ENCODE measurements around the gene C1QTNF5.
A peak's percentile ranks its signal among the peaks of the same experiment; 100 is the strongest.

Gene C1QTNF5

GRCh38 chr11:119357074-119357473 is 16.4 kb upstream of the C1QTNF5 start:
- DNase-seq = no peak

- no peak for DNase-seq
Measured at GRCh38 chr11:119356349-119357031, 15.8 kb upstream of the C1QTNF5 start.

DNA sequence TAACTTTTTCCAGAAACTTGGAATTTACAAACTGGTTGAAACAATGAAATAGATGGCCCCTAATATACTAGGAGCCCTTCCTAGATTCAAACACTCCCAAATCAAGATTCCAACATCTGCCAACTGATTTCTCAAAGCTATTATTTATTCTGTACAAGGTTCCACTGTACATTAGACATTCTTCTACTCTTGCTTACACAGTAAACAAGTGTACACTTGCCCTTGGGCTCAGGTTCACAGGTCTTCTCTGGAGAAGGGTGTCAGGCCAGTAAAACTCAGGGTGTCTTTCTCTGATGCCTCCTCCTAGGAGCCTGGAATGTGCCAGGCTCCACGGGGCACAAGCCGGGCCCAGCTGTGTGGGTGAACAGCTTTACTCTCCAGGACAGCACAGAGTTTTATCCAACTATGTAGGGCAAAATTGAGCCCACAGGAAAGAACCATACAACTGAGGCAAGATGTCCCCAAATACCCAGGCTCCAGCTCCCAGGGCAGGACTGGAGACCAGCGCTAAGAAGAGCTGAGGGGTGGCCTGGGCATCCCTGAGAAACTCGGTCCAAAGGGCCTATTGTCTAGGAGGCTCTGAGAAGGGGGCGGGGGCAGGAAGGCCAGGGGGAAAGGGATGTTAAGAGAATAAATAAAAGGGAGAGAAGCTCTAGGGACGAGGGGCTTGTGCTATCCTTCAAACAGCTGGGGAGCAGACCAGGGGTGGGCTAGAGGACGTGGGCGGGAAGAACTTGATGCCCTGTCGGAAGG is 14.6 kb upstream of the C1QTNF5 start:
- no peak for DNase-seq

DNA sequence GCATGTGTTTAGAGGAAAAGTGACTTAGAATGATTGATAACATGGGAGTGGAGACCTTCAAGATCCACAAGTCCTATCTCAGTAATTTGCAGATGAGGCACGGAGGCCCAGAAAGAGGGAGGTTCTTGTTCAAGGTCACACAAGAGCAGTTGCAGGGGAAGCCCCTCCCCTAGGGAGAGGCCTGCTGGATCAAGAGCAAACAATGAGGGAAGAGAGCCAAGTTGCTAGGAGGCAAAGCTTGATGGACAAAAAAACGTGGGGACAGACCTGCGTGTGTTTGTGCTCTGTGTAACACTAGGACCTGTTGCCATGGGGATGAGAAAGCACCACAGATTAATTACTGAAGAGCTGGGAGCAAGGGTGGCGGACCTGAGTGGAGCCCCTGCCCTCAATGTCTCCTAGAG is 12.2 kb upstream of the C1QTNF5 start:
- DNase-seq = peak; percentile 91

- no peak for DNase-seq
Measured at GRCh38 chr11:119351232-119351631, 10.5 kb upstream of the C1QTNF5 start.

- DNase-seq = no peak
Measured at GRCh38 chr11:119350302-119350701, 9.6 kb upstream of the C1QTNF5 start.

GRCh38 chr11:119347940-119348605 is 7.4 kb upstream of the C1QTNF5 start:
- DNase-seq = peak; percentile 15

GRCh38 chr11:119347242-119347641 is 6.6 kb upstream of the C1QTNF5 start:
- no peak for DNase-seq

DNA sequence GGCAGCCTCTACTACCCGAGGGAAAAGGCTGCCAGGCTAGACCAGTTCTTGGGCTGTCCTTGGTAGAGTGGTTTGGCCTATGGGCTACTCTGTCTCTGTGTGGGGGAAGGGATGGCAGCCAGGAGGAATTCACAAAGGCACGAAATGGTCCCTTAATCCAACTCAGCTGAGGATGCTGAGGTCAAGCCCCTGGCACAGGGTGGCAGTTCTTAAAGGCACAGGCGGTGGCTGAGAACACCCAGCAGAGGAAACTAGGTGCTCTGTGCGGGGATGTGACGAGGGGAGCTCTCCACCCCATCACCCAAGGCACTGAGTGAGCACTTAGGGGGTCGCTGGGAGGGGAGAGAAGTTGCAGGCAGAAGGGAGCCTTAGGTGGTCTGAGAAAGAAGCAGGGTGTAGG is 5.9 kb upstream of the C1QTNF5 start, which contains the start of gene MFRP:
Gene MFRP, minus strand, starts transcription at position 101 of the 400 bp plus-strand sequence. CDS start 192 bp downstream, outside the sequence.
- no peak for DNase-seq

DNA sequence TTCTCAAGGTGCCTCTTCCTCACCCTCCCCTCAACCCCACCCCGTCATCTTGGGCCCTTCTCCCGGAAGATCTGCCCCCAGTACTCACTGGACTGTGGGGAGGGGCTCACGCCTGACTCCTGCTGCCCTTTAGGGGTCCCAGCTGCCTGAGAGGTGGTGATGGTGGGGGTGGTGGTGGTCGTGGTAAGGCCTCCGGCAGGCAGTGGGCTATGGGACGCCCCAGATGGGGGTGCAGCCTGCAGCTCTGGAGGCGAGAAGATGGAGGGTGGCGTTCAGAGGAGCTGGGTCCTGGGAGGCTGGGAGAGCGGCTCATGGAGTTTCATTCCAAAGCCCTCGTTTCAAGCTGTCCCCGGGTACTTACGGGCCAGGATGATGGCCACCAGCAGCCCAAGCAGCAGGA is 5.0 kb upstream of the C1QTNF5 start:
- no peak for DNase-seq

GRCh38 chr11:119344291-119345010 is 3.8 kb upstream of the C1QTNF5 start:
- DNase-seq = no peak

- DNase-seq = no peak
Measured at GRCh38 chr11:119343726-119344125, 3.0 kb upstream of the C1QTNF5 start.

DNA sequence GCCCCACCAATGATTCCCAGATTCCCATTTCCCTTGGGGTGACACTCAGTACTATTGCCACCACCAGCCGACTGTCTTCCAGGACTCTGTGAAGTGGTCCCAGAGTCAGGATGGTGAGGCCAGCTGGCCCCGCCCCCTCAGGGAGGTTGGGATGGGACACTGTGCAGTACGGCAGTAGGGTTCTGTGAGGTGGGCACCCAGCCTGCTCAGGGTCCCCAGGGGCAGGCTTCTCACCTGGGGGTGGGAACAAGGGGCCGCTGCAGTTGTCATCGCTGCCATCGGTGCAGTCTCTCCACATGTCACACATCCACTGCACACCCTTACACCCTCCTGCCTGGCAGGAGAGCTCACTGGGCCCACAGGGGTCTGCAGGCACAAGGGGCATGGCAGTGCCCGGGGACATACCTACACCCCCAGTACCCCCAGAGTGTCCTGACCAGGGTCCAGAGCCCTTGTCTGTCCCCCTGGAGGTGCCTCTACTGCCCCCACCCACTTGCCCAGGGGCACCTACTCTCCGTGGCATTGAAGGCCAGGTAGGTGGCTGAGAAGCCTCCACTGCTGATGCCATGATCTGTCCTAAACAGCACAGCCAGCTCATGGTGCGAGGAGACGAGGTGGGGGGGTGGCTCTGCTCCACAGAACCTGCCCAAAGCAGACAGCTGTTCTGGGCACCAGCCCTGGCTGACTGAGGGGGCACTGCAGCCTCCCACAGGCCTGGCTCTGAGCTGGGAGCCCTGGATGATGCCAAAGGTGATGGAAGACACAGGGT is 1.9 kb upstream of the C1QTNF5 start:
- no peak for DNase-seq

GRCh38 chr11:119342023-119342300 is 1.3 kb upstream of the C1QTNF5 start:
- no peak for DNase-seq

- DNase-seq = no peak
Measured at GRCh38 chr11:119341222-119342022, 739 bp upstream of the C1QTNF5 start.

GRCh38 chr11:119339589-119340334 is 921 bp downstream of the C1QTNF5 start:
- DNase-seq = peak; percentile 55

- DNase-seq = no peak
Measured at GRCh38 chr11:119338965-119339588, 1.6 kb downstream of the C1QTNF5 start.

DNA sequence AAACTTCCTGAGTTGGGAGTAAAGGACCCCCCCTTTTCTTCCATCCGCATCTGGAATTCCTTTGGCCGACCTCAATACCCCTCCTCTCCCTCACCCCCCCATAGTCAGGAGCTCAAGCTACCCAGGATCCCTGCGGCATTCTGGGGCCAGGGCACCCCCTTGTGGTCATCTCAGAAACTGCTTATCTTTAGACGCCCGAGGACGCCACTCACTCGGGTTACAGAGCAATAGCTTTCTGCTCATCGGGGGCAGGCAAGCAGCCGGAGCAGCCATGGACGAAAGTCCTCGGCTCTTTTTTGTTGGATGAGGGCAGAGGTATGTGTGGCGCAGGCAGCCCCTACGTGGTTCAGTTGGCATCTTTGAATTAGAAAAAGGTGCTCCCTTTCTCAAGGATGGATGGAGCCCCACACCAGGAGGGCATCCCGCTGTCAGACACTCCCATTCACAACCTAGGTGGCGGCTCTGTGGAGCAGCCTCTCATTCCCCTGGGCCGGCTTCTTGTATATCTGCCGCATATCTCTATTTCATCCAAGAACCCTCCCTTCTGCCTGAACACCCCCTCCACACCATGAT is 2.3 kb downstream of the C1QTNF5 start:
- DNase-seq = peak; percentile 65

DNA sequence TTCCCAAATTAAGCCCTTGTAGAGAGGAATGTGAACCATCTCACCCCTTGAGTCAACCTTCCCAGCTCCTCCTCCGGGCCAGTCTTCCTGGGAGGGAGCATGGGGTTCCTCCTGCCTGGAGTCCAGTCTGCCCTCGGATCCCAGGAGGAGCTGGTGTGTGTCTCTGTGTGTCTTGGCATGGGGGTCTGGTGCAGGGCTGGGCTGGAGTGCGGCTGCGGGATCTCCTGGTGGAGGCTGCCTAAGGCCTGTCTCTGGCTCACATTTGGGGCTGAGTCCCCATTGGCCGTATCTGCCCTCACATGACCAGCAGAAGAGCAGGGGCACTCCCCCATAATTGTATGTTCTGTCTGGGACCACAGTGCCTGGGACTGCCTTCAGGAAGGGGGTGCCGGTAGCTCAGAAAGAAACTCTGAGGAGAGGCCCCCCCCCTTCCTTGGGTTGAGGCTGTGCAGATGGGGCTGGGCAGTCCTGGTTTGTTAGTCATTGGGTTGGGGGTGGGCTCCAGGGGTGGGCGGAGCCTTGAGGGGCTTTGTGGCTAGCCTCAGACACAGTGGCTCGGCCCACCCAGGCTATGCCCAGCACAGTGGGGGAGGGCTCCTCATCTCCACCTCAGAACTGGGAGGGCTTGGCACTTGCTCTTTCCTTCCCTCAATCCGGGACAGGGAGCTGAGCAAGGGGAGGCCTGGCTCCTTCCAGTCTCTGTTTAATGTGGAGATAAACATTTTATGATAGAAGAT is 2.9 kb downstream of the C1QTNF5 start:
- no peak for DNase-seq

All from NCI-H146 (cell line).